Measurements from ENCODE around the gene ADRA2C.

The ADRA2C gene

GRCh38 chr4:3732076-3733028 lies 33.8 kb upstream of the ADRA2C start:
- DNase-seq (ENCODE audit: low read depth in 2 of 2, low spot score in 1 of 2), result no peak

- no peak for DNase-seq (ENCODE audit: low read depth in 2 of 2, low spot score in 1 of 2)
Measured at GRCh38 chr4:3733195-3733594, 33.0 kb upstream of the ADRA2C start.

GRCh38 chr4:3735196-3735595 lies 31.0 kb upstream of the ADRA2C start:
- DNase-seq (ENCODE audit: low read depth in 2 of 2, low spot score in 1 of 2), result no peak

- DNase-seq (ENCODE audit: low read depth in 2 of 2, low spot score in 1 of 2), result no peak
Measured at GRCh38 chr4:3736290-3736689, 29.9 kb upstream of the ADRA2C start.

- DNase-seq (ENCODE audit: low read depth in 2 of 2, low spot score in 1 of 2), result no peak
Measured at GRCh38 chr4:3736806-3737205, 29.4 kb upstream of the ADRA2C start.

GRCh38 chr4:3739577-3739976 lies 26.6 kb upstream of the ADRA2C start:
- no peak for DNase-seq (ENCODE audit: low read depth in 2 of 2, low spot score in 1 of 2)

- no peak for DNase-seq (ENCODE audit: low read depth in 2 of 2, low spot score in 1 of 2)
Measured at GRCh38 chr4:3740256-3740655, 25.9 kb upstream of the ADRA2C start.

- DNase-seq (ENCODE audit: low read depth in 2 of 2, low spot score in 1 of 2), result no peak
Measured at GRCh38 chr4:3741217-3742011, 24.8 kb upstream of the ADRA2C start.

- no peak for DNase-seq (ENCODE audit: low read depth in 2 of 2, low spot score in 1 of 2)
Measured at GRCh38 chr4:3742610-3743009, 23.6 kb upstream of the ADRA2C start.

- no peak for DNase-seq (ENCODE audit: low read depth in 2 of 2, low spot score in 1 of 2)
Measured at GRCh38 chr4:3744232-3744631, 22.0 kb upstream of the ADRA2C start.

GRCh38 chr4:3744901-3745300 lies 21.3 kb upstream of the ADRA2C start:
- DNase-seq (ENCODE audit: low read depth in 2 of 2, low spot score in 1 of 2), result no peak

GRCh38 chr4:3745886-3746656 lies 20.1 kb upstream of the ADRA2C start:
- DNase-seq (ENCODE audit: low read depth in 2 of 2, low spot score in 1 of 2), result no peak

- DNase-seq (ENCODE audit: low read depth in 2 of 2, low spot score in 1 of 2), result no peak
Measured at GRCh38 chr4:3746701-3747580, 19.2 kb upstream of the ADRA2C start.

- DNase-seq (ENCODE audit: low read depth in 2 of 2, low spot score in 1 of 2), result no peak
Measured at GRCh38 chr4:3747581-3747904, 18.6 kb upstream of the ADRA2C start.

GRCh38 chr4:3748136-3748898 lies 17.9 kb upstream of the ADRA2C start:
- DNase-seq (ENCODE audit: low read depth in 2 of 2, low spot score in 1 of 2), result no peak

- DNase-seq (ENCODE audit: low read depth in 2 of 2, low spot score in 1 of 2), result no peak
Measured at GRCh38 chr4:3749081-3749480, 17.1 kb upstream of the ADRA2C start.

- DNase-seq (ENCODE audit: low read depth in 2 of 2, low spot score in 1 of 2), result no peak
Measured at GRCh38 chr4:3750334-3750733, 15.9 kb upstream of the ADRA2C start.

- DNase-seq (ENCODE audit: low read depth in 2 of 2, low spot score in 1 of 2), result no peak
Measured at GRCh38 chr4:3752022-3752421, 14.2 kb upstream of the ADRA2C start.

GRCh38 chr4:3753726-3754412 lies 12.3 kb upstream of the ADRA2C start:
- DNase-seq (ENCODE audit: low read depth in 2 of 2, low spot score in 1 of 2), result no peak
